Raji (cell line): Measurements from ENCODE around the gene AGAP1.

Source experiments
- POLR2A ChIP-seq: IDR thresholded peaks from 2 replicates; pipeline ENCODE4 v1.6.1; 2011; ENCODE audit warnings: low read depth, low read length, control low read depth; ENCODE audit not compliant: insufficient read depth

AGAP1 gene

DNA sequence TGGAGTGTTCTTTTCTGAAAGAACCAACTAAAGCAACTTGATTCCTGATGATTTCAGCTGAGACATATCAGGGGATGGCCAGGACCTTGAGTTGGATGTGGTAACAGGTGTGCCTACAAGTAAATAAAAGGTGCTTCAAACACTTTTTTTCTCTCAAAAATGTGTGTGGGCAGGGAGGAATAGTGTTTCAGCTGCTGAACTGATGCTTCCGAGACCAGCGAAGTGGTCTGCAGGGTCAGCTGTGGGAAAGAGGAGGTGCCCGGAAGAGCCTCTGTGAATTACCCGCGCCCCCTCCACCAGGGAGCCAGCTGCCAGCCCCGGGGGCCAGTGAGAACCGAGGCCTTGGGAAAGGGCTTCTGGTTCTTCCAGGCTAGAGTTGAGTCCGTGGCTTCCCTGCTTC lies 425.0 kb downstream of the AGAP1 start:
- no peak for TF ChIP-seq POLR2A

DNA sequence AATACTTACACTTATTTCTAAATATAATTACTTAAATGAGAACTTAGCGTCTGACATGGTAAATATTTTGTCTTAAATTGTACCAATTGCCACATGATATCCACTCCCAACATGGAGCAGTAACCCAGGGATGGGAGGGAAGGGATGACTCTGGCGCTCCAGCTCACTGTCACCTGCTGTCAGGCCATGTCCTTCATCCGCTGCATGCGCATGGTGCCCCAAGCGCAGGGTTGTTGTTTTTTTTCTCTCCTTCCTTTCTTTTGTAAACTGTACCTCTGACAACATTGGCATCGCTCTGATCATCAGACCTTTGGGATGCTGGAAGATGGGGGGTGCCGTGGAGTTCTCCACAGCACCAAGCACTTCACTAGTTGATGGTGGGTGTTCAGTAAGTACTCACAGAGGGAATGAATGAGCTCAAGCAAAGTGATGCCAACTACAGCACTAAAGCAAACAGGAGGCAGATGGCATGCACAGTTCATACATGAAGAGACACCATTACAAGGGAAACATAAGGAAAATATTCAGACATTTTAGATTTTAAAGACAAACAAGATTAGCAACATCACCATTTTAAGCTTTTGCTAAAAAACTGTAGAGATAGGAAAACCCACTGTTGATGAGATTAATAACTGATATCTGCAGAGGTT lies 426.5 kb downstream of the AGAP1 start:
- TF ChIP-seq POLR2A = no peak

- TF ChIP-seq POLR2A = no peak
These were observed 427.8 kb downstream of the AGAP1 start for GRCh38 chr2:235921508-235922191.

DNA sequence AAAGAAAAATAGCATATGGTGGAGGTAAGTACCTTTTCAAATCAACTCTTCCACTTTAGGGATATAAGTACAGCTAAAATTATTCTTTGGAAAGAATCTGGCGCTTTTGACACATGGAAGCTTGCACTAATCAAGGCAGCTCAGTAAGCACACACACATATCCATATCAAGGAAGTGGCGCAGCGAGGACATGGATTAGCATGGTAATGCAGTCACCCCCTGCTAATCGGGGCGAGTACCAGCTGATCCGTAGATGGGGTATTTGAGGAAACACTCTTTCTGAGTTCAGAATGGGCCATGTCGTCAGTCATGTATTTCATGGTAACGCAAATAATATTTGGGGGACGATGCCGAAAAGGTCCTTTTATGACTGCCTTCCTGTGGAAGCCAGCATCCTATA lies 429.0 kb downstream of the AGAP1 start:
- no peak for TF ChIP-seq POLR2A

GRCh38 chr2:235923859-235924674 lies 430.2 kb downstream of the AGAP1 start:
- TF ChIP-seq POLR2A = no peak

DNA sequence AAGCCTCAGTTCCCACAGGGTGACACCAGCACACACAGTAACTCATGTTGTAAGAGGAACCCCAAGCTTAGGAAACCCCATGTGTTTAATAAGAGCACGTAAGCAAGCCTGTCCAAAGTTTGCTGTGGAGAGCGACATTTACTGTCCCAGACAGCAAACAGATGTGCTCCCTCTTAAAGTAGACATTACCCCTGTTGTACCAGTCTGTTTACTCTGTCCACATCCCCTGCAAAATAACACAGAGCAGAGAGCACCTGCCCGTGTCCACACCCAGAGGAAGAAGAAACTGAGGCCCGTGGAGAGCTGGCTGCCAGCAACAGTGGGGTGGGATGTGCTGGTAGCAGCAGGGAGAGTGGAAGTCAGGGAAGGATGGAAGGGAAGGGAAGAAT lies 430.8 kb downstream of the AGAP1 start:
- TF ChIP-seq POLR2A = no peak

DNA sequence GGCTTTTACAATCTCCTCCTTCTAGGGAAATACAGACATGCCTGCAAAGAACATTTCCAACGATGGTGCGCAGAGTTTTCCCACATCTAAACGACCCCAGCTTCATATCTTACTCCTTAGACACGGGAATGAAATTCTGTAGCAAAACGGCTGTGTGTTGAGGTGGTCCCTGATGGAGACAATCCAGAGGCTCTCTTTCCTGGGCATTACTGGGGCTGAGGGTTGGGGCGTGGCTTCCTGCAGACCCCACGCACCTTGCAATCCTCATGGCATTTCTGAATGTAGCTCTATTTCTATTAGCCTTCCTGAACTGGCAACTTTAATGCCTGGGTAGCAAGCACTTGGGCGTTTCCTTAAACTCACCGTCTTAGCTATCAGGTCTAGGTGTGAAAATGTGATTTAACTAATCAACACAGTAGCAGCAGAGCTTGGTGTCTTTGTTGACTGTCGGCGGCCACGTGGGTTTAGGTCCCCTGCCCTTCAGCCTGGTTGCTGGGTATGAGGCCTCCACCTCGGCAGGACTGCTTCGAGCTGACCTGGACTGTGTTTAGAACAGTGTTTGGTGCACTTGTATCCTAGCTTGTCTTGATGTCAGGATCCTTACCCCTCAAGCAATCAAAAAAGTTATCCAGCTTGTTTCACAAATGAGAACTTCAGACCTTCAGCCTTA lies 431.5 kb downstream of the AGAP1 start:
- TF ChIP-seq POLR2A = no peak

- no peak for TF ChIP-seq POLR2A
These were observed 432.4 kb downstream of the AGAP1 start for GRCh38 chr2:235926229-235926628.

DNA sequence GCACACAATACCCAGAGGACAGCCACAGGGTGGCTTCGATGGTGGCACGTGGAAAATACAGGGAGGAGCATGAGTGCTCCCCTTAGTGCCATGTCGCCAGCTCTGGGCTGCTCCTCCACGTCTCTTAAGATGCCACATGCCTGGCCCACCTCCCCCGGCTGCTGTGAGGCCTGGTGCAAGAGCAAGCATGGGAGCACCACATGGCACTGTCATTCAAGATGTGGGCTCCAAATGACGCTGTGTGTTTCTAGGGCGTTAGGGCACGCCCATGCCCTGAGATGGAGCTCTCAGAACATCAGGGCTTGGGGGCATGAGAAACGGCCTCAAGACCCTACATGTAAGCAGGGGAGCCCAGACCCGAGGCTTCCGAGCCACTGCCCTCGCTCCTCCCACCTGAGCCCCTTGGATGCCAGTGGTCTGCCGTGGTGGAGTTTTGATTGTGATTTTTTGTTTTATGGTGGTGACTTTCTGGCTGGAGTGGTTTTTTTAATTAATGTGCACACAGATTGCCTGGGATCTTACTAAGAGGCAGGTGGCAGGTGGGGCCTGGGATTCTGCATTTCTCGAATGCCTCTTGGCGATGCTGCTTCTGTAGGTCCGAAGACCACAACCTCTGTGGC lies 435.0 kb downstream of the AGAP1 start:
- TF ChIP-seq POLR2A = no peak

GRCh38 chr2:235930701-235931100 lies 436.9 kb downstream of the AGAP1 start:
- no peak for TF ChIP-seq POLR2A

DNA sequence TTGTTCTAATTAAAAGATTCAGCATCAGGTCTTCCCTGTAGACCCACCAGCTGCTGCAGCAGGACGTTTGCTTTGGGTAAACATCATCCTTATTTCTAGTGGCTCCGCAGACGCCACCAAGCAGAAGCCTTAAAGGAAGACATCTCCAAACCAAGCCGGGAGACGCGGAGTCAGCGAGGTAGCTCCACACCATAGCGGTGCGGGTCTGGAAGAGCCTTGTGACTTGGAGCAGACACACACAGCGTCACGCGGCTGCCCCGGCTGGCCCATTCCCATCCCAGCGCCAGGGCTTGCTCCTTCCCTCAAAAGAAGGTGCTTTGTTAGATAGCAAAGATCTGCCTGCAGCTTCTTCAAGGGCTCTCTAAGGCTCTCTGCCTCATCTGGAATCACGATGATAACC lies 437.8 kb downstream of the AGAP1 start:
- TF ChIP-seq POLR2A = no peak

DNA sequence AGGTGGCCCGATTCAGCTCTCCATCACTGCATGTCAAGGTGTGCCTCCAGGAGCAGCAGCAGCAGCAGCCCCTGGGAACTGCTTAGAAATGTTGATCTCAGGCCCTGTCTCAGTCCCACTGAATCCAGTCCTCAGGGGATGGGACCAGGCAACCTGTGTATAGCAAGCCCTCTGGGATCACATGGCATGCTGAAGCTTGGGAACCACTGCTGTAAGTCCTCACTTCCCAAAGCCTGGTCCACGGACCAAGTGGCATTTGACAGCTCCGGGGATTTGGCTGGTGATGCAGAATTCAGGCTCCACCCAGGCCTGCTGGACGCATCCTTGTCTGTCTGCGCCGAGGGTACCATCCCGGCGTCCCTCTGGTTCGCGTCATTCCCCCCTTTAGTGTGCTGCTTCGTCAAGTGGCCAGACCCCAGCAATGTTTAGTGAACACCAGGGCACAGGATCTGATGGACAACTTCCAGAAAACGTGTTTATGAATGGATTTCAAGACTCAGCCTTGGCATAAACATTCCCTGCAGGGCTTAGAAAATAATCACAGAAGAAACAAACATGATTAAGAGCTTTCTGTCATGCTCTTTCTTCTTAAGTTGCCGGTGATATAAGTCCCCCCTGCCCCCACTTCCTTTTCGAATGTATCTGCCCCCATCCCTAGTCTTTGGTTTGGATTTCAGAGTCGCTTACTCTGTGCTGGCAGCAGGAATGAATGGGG lies 440.4 kb downstream of the AGAP1 start:
- TF ChIP-seq POLR2A = no peak

- TF ChIP-seq POLR2A = no peak
These were observed 441.1 kb downstream of the AGAP1 start for GRCh38 chr2:235934774-235935484.

GRCh38 chr2:235935773-235936172 lies 441.9 kb downstream of the AGAP1 start:
- TF ChIP-seq POLR2A = no peak
